ENCODE results near the gene PRKN.

PRKN gene

GRCh38 chr6:161511447-161512095 is 1216.0 kb downstream of the PRKN start:
- TF ChIP-seq CTCF (IDR thresholded peaks at IDR 0.05; ENCODE audit: low read depth, low read length) = no peak
- DNase-seq (ENCODE audit: low read depth, low spot score) = no peak
- H3K4me3 ChIP-seq (ENCODE audit: low read depth, low read length) = no peak overlapping the region
- in situ Hi-C loops (cut with HindIII; ENCODE audit: low sequenced_read_pairs) = no loop called here

GRCh38 chr6:161508341-161508740 is 1219.2 kb downstream of the PRKN start:
- H3K4me3 ChIP-seq (ENCODE audit: low read depth, low read length) = no peak overlapping the region
- no peak for DNase-seq (ENCODE audit: low read depth, low spot score)
- TF ChIP-seq CTCF (IDR thresholded peaks at IDR 0.05; ENCODE audit: low read depth, low read length) = no peak
- in situ Hi-C loops (cut with HindIII; ENCODE audit: low sequenced_read_pairs) = no loop called here

GRCh38 chr6:161507375-161507774 is 1220.2 kb downstream of the PRKN start:
- in situ Hi-C loops (cut with HindIII; ENCODE audit: low sequenced_read_pairs) = no loop called here

GRCh38 chr6:161503570-161503969 is 1224.0 kb downstream of the PRKN start:
- no peak for TF ChIP-seq CTCF (IDR thresholded peaks at IDR 0.05; ENCODE audit: low read depth, low read length)
- DNase-seq (ENCODE audit: low read depth, low spot score) = no peak
- H3K4me3 ChIP-seq (ENCODE audit: low read depth, low read length) = no peak overlapping the region
- in situ Hi-C loops (cut with HindIII; ENCODE audit: low sequenced_read_pairs) = no loop called here

More at GRCh38 chr6:161507375-161507774, 1220.2 kb downstream of the PRKN start:
- TF ChIP-seq CTCF (IDR thresholded peaks at IDR 0.05; ENCODE audit: low read depth, low read length) = no peak
- no peak for DNase-seq (ENCODE audit: low read depth, low spot score)
- H3K4me3 ChIP-seq (ENCODE audit: low read depth, low read length) = no peak overlapping the region

- no peak for DNase-seq (ENCODE audit: low read depth, low spot score)
- no peak overlapping the region for H3K4me3 ChIP-seq (ENCODE audit: low read depth, low read length)
- in situ Hi-C loops (cut with HindIII; ENCODE audit: low sequenced_read_pairs) = no loop called here
- TF ChIP-seq CTCF (IDR thresholded peaks at IDR 0.05; ENCODE audit: low read depth, low read length) = no peak
Measured at GRCh38 chr6:161498881-161499280, 1228.7 kb downstream of the PRKN start.

GRCh38 chr6:161498359-161498758 is 1229.2 kb downstream of the PRKN start:
- peak; percentile 38 for DNase-seq (ENCODE audit: low read depth, low spot score)
- H3K4me3 ChIP-seq (ENCODE audit: low read depth, low read length) = no peak overlapping the region
- in situ Hi-C loops (cut with HindIII; ENCODE audit: low sequenced_read_pairs) = no loop called here
- peak; percentile 28 for TF ChIP-seq CTCF (IDR thresholded peaks at IDR 0.05; ENCODE audit: low read depth, low read length)

Measured in astrocyte of the spinal cord (primary cell).